Gastrocnemius medialis (tissue), 4 donors: ENCODE measurements around the gene MARK2. TPM values are rescaled to one million over a fixed set of nuclear protein-coding genes. Genes with fewer than 3 reads are reported as not detected.

ENCODE experiments used
- ATAC-seq, 2 donors: fragments of 150-250 bp; one replicate each; pipeline ENCODE4 v1.9.1; 2016
- DNase-seq, 2 donors: peaks; one replicate each; pipeline ENCODE4 v3.0.0-alpha.2; 2019
- H3K27ac ChIP-seq, 4 donors: fragments of 200-600 bp; sonication (generic); 1 replicate in 1 of 4; 2 replicates in 3 of 4; pipeline ENCODE4 v1.5.1; 2016 to 2018; ENCODE audit warnings: mild to moderate bottlenecking in 2 of 4, moderate library complexity in 1 of 4
- H3K27me3 ChIP-seq, 3 donors: fragments of 200-600 bp; sonication (generic) in 2 of 3; 1 replicate in 1 of 3; 2 replicates in 2 of 3; pipeline versions ENCODE4 v1.5.1 to v1.6.0; 2016 to 2019; ENCODE audit warnings: mild to moderate bottlenecking in 1 of 3, moderate library complexity in 1 of 3
- H3K36me3 ChIP-seq, 2 donors: fragments of 200-600 bp; sonication (generic) in 1 of 2; one replicate each; pipeline ENCODE4 v1.5.1; 2017 to 2018
- H3K4me1 ChIP-seq, 2 donors: fragments of 200-600 bp; sonication (generic) in 1 of 2; one replicate each; pipeline ENCODE4 v1.5.1; 2016 to 2017; ENCODE audit warnings: mild to moderate bottlenecking in 2 of 2
- H3K4me3 ChIP-seq, 4 donors: fragments of 200-600 bp; sonication (generic) in 3 of 4; 1 replicate in 1 of 4; 2 replicates in 3 of 4; pipeline ENCODE4 v1.5.1; 2016 to 2019; ENCODE audit warnings: mild to moderate bottlenecking in 2 of 4
- H3K9me3 ChIP-seq, 3 donors: fragments of 200-600 bp; sonication (generic) in 2 of 3; 1 replicate in 1 of 3; 2 replicates in 2 of 3; pipeline ENCODE4 v1.5.1; 2016 to 2019
- POLR2A ChIP-seq, 2 donors: fragments of 450-650 bp; IDR thresholded peaks; one replicate each; pipeline ENCODE4 v1.6.1; 2017; ENCODE audit warnings: antibody characterized with exemption in 2 of 2, mild to moderate bottlenecking in 2 of 2, moderate library complexity in 2 of 2
- in situ Hi-C, 4 donors: fragments of 200-750 bp; cut with MboI; loops; one replicate each; pipeline versions ENCODE4 v1.15.0 to v1.8.0; 2017; ENCODE audit warnings: low sequenced_read_pairs in 4 of 4
- intact Hi-C: fragments of 100-400 bp; cut with DNase I; formaldehyde crosslinking; loops from one replicate; pipeline ENCODE4 v1.15.1; 2023; ENCODE audit warnings: low total_unique reads
- total RNA-seq, 4 donors: library from RNA; depleted of rRNA; stranded (reverse); fragments of >200 nt; gene quantifications; one replicate each; pipeline versions ENCODE4 v1.1.0 to v1.2.3, GENCODE V29; 2016
- TF ChIP-seq, protein P1 (sequence below), 5 experiments: fragments of 450-650 bp in 3 of 5; fragments of 200-600 bp in 2 of 5; sonication (generic) in 2 of 5; IDR thresholded peaks in 4 of 5; conservative IDR thresholded peaks in 1 of 5; 1 replicate in 4 of 5; 2 replicates in 1 of 5; pipeline ENCODE4 v1.5.1; 2016 to 2019; ENCODE audit warnings: antibody characterized with exemption in 5 of 5, mild to moderate bottlenecking in 3 of 5, moderate library complexity in 3 of 5

Gene MARK2
- total RNA-seq, 4 donors from 2014 or later: 17.8 to 37.2 (median 30.3) TPM

DNA sequence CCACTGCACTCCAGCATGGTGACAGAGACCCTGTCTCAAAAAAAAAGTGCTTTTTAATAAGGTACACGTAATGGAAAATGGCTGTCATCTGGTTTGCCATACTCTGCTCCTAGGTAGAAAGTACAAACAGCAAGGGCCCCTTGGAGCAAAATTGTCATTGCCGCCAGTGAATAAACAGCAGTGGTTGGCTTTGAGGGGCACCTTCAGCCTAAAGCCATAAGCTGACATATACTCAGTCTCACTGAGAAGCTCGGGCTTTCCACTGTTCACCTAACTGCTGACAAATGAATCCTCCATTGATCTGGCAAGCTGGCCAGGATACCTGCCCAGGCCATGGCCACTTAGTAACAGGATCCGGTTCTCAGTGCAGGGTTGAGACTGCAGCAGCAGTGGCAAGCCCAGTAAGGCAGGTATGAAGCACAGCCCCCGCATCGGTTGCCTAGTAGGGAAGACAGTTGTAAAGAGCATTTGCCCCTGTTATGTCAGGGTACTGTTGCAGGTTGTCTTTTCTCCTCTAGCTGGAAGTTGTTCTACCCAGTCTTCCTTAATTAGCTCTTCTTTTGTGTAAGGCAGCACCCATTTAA, 38.8 kb downstream of the MARK2 start:
- ATAC-seq (no peak), DNase-seq (no peak)
- intact Hi-C loops: loop anchor here (10.0 kb wide), 1 partner anchor 113 kb away; the partner anchor contains the start of gene ZFTA
- H3K36me3 ChIP-seq: peaks cover 0 to 5% of the 10 kb centered on the region in 2 donors
- no peaks in the 10 kb centered on the region for H3K27me3 ChIP-seq
- peaks cover 10 to 20% of the 10 kb centered on the region in 2 donors for H3K4me1 ChIP-seq
- H3K4me3 ChIP-seq: no peak overlapping the region
- no peaks in the 10 kb centered on the region for H3K9me3 ChIP-seq
- in situ Hi-C loops: no loop called here
- no peak for TF ChIP-seq POLR2A (IDR thresholded peaks at IDR 0.05)
- TF ChIP-seq, protein P1, sequence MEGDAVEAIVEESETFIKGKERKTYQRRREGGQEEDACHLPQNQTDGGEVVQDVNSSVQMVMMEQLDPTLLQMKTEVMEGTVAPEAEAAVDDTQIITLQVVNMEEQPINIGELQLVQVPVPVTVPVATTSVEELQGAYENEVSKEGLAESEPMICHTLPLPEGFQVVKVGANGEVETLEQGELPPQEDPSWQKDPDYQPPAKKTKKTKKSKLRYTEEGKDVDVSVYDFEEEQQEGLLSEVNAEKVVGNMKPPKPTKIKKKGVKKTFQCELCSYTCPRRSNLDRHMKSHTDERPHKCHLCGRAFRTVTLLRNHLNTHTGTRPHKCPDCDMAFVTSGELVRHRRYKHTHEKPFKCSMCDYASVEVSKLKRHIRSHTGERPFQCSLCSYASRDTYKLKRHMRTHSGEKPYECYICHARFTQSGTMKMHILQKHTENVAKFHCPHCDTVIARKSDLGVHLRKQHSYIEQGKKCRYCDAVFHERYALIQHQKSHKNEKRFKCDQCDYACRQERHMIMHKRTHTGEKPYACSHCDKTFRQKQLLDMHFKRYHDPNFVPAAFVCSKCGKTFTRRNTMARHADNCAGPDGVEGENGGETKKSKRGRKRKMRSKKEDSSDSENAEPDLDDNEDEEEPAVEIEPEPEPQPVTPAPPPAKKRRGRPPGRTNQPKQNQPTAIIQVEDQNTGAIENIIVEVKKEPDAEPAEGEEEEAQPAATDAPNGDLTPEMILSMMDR (IDR thresholded peaks at IDR 0.05 in 4 of 5, conservative IDR thresholded peaks at IDR 0.05 in 1 of 5): no peak
- H3K27ac ChIP-seq: no peak overlapping the region

DNA sequence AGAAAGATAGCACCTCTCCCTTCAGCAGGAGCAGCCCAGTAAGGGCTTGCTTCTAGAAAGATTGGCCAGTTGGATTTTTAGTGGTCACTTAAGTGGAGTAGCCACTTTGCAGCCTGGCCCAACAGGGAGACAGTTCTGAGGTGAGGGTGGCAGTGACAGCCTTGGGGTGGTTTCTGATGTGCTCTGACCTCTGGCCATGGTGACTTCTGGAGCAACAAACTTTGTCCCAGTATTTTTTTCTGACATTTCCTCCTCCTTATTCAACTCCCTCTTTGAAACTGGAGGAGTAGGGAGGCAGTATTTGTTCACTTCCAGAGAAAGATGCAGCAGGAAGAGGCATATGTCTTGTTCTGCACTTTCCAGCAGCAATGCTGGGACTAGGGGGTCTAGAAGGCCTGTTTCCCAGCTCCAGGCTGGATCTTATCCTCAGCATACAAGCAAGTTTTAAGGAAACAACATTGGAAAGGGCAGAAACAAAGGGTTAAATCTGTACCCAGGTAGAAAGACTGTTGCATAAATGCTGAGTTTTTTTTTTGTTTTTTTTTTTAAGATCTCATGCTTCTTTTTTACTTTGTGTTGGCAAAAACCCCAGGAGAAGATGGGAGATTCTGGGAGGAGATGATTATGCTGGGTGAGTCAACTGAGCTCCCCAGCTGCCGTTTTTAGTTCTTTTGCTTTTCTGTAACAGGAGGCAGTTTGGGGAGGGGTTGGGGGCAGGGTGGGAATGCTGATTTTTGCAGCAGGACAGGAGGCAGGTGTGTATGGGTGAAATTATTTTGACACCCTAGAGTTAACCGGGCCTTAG, 40.9 kb downstream of the MARK2 start:
- no peak overlapping the region for H3K27ac ChIP-seq
- intact Hi-C loops: loop anchor here (10.0 kb wide), 1 partner anchor 115 kb away; the partner anchor contains the start of gene ZFTA
- no peak for DNase-seq
- ATAC-seq: no peak
- peaks cover 0 to 5% of the 10 kb centered on the region in 2 donors for H3K36me3 ChIP-seq
- H3K27me3 ChIP-seq: no peaks in the 10 kb centered on the region
- peaks cover 0 to 10% of the 10 kb centered on the region in 2 donors for H3K4me1 ChIP-seq
- in situ Hi-C loops: no loop called here
- TF ChIP-seq, protein P1 (IDR thresholded peaks at IDR 0.05 in 4 of 5, conservative IDR thresholded peaks at IDR 0.05 in 1 of 5): no peak
- TF ChIP-seq POLR2A (IDR thresholded peaks at IDR 0.05): no peak
- no peak overlapping the region for H3K4me3 ChIP-seq
- H3K9me3 ChIP-seq: no peaks in the 10 kb centered on the region

DNA sequence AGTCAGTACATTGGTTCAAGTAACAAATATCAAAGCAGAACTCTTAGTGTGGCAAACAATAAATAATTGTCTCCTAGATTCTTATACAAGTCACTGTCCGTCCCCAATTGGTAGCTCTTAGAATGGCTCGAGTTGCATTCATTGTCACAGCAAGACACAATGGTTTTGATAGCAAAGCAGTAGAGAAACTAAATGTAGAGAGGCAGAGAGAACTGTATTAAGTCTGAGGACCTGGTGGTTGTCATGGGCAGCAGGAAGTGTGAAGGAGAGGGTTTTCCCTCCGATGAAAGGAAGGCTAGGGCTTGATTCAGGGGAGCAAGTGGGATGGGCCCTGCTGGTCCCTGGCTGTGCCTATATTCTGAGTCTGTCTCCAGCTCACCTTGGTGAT, 41.5 kb downstream of the MARK2 start:
- DNase-seq (no peak), ATAC-seq (no peak)
- H3K4me1 ChIP-seq: peaks cover 0 to 10% of the 10 kb centered on the region in 2 donors
- intact Hi-C loops: no loop called here
- H3K27ac ChIP-seq: no peak overlapping the region
- in situ Hi-C loops: no loop called here
- H3K36me3 ChIP-seq: peaks cover 0 to 5% of the 10 kb centered on the region in 2 donors
- no peaks in the 10 kb centered on the region for H3K27me3 ChIP-seq
- no peak for TF ChIP-seq POLR2A (IDR thresholded peaks at IDR 0.05)
- TF ChIP-seq, protein P1 (IDR thresholded peaks at IDR 0.05 in 4 of 5, conservative IDR thresholded peaks at IDR 0.05 in 1 of 5): no peak
- no peaks in the 10 kb centered on the region for H3K9me3 ChIP-seq
- no peak overlapping the region for H3K4me3 ChIP-seq

DNA sequence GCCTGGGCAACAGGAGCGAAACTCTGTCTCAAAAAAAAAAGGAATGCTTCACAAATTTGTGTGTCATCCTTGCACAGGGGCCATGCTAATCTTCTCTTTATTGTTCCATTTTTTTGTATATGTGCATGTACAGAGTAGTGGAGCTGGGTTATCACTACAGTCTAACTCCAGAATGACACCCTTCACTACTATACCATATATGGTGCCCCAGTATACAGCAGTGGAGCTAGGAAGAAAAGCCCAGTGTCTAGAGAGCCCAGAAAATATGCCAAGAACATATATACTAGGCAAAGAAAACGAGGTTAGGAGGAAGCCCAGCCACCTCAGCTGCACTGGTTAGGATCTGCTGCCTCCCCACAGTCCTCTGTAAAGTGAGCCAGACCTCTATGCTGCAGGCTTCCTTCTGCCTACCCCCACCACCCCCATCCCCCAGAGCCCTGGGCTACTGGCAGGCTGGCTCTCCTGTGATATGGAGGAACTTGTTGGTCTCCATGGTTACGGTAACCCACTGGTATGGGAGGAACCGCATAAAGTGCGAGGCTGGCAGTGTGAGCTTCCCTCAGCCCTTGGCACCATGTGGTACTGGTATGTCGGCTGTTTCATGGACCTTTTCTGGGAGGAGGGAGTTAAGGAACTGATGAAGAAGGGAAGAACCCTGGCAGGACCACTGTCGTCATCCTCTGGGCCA, 43.8 kb downstream of the MARK2 start:
- intact Hi-C loops (no loop called here), in situ Hi-C loops (no loop called here)
- H3K9me3 ChIP-seq: no peaks in the 10 kb centered on the region
- no peaks in the 10 kb centered on the region for H3K27me3 ChIP-seq
- no peak overlapping the region for H3K27ac ChIP-seq
- no peak for ATAC-seq
- no peaks in the 10 kb centered on the region for H3K36me3 ChIP-seq
- DNase-seq: no peak
- H3K4me3 ChIP-seq: no peak overlapping the region
- peaks cover 11 to 13% of the 10 kb centered on the region in 2 donors for H3K4me1 ChIP-seq
- TF ChIP-seq POLR2A (IDR thresholded peaks at IDR 0.05): no peak
- TF ChIP-seq, protein P1 (IDR thresholded peaks at IDR 0.05 in 4 of 5, conservative IDR thresholded peaks at IDR 0.05 in 1 of 5): no peak
